HG03196 (cell line): ENCODE data around the gene KCNMA1.
"Not testable (repeated sequence)": the region's sequence is repeated elsewhere in the genome, so short reads cannot be mapped to it uniquely, and the experiment has no call there.

ENCODE experiments used
- ATAC-seq: cut with Tn5 transposase; IDR thresholded peaks from one replicate; pipeline ENCODE4 v1.9.1; 2021; ENCODE audit not compliant: unreplicated experiment

Gene KCNMA1

GRCh38 chr10:77587416-77587790, 50.2 kb downstream of the KCNMA1 start:
- ATAC-seq, result no peak

GRCh38 chr10:77586719-77587415, 50.7 kb downstream of the KCNMA1 start:
- ATAC-seq, result no peak

GRCh38 chr10:77584938-77585337, 52.7 kb downstream of the KCNMA1 start:
- ATAC-seq, result no peak

GRCh38 chr10:77583527-77583926, 54.1 kb downstream of the KCNMA1 start:
- no peak for ATAC-seq

GRCh38 chr10:77582710-77583115, 54.9 kb downstream of the KCNMA1 start:
- no peak for ATAC-seq

GRCh38 chr10:77581738-77582137, 55.9 kb downstream of the KCNMA1 start:
- no peak for ATAC-seq

GRCh38 chr10:77580482-77580881, 57.1 kb downstream of the KCNMA1 start:
- ATAC-seq, result no peak

GRCh38 chr10:77578583-77579227, 58.9 kb downstream of the KCNMA1 start:
- ATAC-seq, result no peak

- ATAC-seq, result no peak
Observed at GRCh38 chr10:77577666-77578229, 59.9 kb downstream of the KCNMA1 start.

GRCh38 chr10:77576444-77577032, 61.1 kb downstream of the KCNMA1 start:
- ATAC-seq, result no peak

GRCh38 chr10:77576007-77576367, 61.6 kb downstream of the KCNMA1 start:
- no peak for ATAC-seq

GRCh38 chr10:77575271-77576006, 62.2 kb downstream of the KCNMA1 start:
- no peak for ATAC-seq

- no peak for ATAC-seq
Observed at GRCh38 chr10:77574438-77574837, 63.2 kb downstream of the KCNMA1 start.

- ATAC-seq, result not testable (repeated sequence)
Observed at GRCh38 chr10:77572520-77572919, 65.1 kb downstream of the KCNMA1 start.

- ATAC-seq, result no peak
Observed at GRCh38 chr10:77571490-77571889, 66.1 kb downstream of the KCNMA1 start.

GRCh38 chr10:77566914-77567566, 70.6 kb downstream of the KCNMA1 start:
- no peak for ATAC-seq

- ATAC-seq, result no peak
Observed at GRCh38 chr10:77566236-77566635, 71.4 kb downstream of the KCNMA1 start.

GRCh38 chr10:77565590-77566023, 72.0 kb downstream of the KCNMA1 start:
- ATAC-seq, result no peak

- no peak for ATAC-seq
Observed at GRCh38 chr10:77564731-77565589, 72.6 kb downstream of the KCNMA1 start.
